NCI-H2107 treated with DMSO at 0.1 percent for 48 hours (cell line): ENCODE results near the gene MOB3A.

Source experiments
- DNase-seq: peaks from one replicate; lab custom pipeline; 2025; ENCODE audit not compliant: unreplicated experiment; lab: John Stamatoyannopoulos, UW

Gene MOB3A

DNA sequence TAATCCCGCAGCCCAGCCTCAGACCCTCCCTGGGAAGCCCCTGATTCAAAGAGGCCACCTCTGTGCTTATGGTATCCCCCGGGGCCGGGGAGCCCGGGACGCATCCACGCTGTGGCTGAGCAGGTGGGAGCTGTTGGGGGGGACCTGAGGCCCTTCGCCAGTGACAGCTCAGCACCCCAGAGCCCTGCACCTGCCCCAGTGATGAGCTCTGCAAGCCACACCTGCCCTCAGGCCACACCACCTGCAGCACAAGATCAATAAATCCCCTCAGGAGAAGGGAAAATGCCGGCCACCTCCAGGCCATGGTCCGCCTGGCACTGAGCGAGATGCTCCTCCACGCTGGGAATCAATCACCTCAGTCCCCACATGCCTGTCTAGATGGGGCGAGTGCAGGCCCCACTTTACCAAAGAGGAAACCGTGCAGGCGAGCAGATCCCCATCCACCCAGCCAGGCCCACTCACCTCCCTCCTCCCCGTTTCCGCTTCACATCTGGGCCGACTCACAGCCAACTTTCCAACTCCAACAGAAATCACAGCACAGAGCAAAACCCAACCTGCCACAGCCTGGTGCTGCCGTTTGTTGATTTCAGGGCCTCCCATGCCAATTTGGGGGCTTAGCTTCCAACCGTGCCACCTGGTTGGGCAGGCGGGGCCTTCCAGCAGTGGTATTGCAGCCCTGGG, 12.8 kb downstream of the MOB3A start:
- peak; percentile 51 for DNase-seq

DNA sequence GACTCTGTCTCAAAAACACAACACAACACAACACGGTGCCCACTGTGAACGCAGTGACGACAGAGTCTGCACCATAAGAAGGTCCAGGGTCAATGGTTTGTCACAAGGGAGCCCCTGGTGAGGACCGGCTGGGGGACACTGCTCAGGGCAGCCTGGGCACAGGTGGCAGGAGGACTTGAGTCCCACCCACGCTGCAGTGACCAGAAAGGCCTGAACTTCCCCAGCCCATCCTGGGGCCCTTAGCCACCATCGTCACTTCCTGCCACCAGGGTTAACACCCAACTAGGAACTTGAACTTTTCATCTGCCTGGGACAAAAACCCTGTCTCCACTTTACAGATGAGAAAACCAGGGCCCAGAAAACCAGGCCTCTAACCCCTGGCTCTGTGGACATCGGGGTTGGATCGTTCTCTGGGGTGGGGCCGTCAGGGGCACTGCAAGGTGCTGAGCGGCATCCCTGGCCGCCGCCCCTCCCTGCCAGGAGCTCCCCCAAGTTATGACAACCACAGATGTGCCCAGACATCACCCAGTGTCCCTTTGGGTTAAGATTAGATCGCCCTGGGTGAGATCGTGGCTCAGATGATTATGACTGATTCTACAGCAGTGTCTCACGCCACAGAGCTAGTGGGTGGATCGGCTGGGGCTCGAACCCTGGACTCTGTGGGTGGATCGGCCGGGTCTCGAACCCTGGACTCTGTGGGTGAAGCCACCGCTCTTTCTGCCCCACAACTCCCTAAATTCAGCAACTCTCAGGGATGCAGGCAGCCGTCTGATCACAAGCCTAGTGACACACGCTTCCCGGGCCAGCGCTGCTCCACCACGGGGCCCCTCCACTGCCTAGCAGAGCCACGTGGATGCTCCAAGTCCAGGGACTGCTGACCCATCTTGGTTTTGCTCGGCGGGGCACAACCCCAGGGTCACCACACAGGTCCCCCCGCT, 14.0 kb downstream of the MOB3A start:
- no peak for DNase-seq

DNA sequence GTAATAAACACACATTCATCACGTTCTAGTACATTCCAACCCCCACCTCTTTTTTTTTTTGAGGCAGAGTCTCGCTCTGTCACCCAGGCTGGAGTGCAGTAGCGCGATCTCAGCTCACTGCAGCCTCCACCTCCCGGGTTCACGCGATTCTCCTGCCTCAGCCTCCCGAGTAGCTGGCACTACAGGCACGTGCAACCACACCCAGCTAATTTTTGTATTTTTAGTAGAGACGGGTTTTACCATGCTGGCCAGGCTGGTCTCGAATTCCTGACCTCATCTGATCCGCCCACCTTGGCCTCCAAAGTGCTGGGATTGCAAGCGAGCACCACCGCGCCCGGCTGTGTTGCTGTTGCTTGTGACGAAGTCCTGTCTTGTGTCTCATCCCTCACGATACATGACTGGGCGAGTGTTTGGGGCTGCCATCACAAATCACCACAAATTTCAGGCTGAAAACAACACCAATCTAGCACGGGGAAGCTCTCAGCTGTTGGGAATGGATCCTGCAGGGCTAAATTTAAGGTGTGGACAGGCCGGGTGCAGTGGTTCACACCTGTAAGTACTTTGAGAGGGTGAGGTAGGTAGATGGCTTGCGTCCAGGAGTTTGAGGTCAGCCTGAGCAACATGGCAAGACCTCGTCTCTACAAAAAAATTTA, 15.7 kb downstream of the MOB3A start:
- no peak for DNase-seq

DNA sequence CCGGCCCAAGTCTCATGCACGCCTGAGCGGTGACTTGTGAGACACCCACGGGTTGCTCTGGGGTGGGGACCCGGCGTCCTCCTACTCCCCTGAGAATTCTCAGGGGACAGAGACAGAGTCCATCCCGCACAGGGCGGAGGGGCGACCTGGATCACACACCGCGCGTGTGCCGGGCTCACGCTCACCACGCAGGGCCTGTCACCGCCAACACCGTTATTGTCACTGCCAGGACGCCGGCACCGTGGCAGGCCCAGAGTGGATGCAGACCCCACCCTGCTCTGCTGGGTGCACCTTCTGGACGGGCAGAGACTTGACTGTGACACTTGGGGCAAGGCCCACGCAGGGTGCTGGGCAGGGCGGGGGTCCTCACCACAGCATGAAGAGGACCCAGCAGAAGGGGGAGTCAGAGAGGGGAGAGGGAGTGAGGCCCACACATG, 16.2 kb downstream of the MOB3A start:
- no peak for DNase-seq

DNA sequence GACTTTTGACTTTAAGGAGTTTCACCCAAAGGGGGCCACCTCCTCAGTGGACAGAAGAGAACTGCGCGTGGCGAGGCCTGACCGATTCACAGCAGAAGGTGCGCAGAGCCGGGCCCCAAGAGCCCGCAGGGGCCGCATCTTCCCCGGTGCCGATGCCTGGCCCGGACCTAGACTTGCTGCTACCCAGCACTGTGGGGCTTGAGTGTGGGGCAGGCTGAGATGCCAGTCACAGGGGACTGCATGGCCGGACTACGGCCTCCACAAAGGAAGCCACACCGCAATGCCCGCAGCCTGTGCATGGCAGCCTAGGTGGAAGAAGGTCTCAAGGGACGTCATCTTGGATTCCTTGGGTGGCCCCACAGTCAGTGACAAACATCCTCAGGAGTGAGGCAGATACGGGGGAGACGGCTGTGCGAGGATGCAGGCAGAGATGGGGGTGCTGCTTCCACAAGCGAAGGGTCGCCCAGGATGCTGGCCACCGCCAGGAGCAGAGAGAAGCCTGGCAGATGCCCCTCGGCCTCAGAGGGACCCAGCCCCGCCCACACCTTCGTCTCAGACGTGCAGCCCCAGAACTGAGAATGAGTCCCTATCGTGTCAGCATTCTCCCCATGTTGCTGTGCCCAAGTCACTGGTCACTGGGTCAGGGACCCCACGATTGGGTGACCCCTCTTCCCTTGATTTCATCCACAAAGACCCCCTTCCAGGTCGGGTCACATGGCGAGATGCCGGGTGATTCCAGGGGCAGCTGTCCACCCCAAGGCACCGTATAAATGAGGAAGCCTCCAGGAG, 16.9 kb downstream of the MOB3A start:
- no peak for DNase-seq

DNA sequence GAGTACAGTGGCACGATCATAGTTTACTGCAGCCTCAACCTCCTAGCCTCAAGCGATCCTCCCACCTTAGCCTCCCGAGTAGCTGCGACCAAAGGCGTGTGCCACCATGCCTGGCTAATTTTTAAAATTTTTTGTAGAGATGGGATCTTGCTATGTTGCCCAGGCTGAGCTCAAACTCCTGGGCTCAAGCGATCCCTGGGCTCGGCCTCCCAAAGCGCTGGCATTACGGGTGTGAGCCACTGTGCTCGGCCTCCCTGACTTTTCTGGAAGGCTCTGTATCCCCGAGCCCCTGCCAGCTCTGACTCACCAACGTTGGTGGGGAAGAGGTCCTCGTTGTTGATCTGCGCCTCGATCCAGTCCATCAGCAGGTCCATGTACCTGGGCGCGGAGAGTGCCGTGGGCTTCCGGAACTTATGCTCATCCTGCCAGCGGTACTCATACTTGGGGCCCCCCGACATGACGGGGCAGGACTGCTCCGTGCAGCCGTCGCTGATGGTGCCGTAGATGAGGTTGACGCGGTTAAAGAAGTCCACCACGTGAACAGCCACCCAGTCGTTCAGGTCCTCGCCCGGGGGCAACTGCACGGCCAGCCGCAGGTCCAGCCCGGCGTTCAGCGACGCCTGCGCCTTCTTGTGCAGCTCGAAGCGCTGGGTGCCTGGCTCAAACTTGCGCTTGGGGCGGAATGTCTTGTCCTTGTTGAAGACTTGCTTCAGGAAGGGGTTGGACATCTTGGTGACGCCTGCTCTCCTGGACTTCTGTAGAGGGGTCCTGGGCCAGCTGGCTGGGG, 18.1 kb downstream of the MOB3A start:
- DNase-seq, result no peak

DNA sequence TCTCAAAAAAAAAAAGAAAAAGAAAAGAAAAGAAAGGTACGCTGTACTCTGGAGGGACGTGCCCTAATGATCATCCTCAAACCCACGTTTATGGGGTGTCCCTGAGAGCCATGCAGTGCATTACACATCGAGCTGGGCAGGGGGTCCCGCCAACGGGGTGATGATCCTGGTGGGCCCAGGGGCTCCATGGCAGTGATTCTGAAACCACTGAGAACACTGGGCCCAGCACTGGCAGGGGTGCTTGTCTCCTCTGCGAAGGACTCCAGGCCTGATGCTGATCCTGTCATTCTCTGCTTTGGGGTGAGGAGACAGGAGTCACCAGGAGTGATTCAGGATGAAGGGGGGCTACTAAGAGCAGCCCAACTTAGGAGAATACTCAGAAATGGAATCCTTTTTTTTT, 18.7 kb downstream of the MOB3A start:
- DNase-seq, result no peak

DNA sequence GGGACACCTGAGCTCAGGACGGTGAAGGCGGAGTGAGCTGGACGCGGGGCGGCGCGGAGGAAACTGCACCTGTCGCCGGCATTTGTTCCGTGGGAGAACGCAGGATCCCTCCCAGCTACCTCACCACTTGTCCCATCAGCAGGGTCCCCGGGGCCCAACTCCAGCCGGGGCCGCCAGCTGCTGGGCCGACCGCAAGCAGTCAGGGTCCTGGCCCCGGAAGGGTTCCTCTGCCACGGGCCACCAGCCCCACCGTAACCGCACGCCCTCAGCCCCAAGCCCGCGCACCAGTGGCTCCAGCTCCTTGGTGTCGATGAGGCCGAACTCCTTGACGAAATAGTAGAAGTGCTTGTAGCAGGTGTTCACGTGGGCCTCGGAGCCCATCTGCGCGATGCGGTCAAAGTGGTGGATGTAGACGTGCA, 19.6 kb downstream of the MOB3A start:
- no peak for DNase-seq

DNA sequence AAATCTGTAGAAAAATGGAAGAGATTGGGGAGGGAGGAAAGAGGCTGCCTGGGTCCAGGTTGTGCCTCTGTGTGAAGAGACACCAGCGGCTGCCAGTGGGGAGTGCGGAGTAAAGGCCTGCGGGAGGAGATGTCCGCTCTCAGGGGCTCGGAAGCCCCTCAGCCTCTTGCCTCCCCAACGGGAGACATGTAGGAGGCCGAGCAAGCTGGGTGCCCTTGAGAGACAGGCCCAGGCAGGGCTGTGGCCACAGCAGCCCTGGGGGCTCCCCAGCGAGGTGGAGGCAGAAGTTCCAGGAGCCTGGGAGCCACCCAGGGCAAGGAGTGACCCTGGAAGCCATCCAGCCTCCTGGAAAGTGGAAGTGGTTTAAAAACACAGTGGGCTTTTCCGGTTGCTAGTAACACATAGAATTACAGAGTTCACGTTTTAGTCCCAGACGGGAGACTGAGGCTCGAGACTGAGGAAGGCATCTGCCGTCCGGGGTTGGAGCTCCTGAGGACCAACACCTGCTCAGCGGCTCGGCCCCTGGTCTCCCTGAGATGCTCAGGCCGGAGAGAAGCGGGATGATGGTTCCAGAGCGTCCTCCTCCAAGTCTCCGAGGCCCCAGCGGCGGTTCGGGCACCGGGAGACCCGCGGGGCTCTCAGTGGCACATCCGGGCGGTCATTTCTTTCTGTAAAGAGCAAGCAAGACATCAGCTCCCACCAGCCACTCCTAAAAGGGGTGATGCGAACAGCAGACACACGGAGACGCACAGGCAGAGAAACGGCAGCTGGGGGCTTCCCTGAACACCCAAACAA, 23.2 kb downstream of the MOB3A start:
- no peak for DNase-seq

DNA sequence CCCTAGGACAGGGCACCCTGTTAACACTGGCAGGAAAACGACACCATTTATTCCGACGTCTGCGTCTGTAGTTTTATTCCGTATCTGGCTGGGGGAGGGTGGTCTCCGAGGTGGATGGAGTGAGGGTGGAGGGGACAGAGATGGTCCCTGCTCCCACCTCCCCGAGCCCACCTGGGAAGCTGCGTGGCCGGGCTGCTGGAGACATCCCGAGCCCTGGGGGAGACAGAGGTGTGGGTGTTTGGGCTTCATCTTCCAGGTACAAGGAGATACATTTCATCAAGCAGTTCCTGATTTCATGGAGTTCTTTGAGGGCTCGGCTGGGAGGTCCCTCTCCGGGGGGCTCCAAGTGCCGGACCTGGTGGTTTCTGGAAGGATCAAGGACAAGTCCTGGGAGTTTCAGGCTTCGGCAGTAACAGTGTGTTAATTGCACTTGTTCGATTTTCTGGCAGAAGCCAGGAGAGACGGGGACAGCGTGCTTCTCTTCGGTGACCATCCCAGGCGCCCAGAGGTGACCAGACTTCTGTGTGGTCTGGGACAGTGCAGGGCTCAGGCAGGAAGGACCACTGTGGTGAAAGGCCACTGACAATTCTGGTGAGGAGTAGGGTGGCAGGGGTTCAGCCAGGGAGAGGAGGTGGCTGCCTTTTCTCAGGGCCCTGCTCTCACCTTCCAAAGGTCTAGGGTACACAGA, 25.0 kb downstream of the MOB3A start:
- no peak for DNase-seq

DNA sequence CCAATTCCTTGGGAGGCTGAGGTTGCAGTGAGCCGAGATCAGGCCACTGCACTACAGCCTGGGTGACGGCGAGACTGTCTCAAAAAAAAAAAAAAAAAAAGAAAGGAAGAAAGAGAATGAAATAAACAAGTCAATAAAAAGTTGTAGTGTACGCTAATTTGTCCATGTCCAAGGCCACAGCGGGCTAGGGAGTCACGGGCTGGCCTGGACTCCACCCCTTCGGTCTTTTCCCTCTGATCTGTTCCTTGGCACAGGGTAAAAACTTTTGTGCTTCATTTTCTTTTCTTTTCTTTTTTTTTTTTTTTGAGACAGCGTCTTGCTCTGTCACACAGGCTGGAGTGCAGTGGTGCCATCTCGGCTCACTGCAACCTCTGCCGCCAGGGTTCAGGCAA, 25.7 kb downstream of the MOB3A start:
- no peak for DNase-seq

DNA sequence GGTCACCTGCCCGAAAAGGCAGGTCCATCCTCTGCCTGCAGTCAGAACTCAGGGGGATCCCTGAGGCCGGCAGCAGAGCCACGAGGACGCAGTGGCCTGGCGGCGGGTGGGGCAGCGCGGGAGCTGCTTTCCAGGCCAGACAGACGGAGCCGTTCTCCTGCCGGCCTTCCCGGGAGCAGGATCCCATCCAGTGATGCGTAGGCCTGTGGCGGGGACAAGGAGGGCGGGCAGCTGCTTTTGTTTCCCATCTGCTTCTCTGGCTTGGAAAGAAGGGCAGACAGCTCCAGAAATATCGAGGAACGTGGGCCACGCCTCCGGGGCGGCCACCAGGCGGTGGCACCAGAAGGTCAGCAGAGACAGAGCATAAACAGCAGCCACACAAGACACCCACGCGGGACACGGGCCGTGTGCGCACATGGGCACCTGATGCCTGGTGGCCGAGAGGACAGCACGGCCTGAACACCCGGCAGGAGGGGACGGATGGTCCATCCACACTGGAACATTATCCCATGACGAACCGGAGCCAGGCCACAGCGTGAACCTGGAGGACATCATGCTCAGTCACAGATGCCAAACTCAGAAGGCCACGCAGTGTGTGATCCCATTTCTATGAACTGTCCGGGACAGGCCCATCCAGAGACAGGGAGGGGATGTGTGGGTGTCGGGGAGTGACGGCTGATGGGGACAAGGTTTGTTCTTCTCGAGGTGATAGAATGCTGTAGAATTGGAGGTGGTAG, 31.2 kb downstream of the MOB3A start:
- no peak for DNase-seq

DNA sequence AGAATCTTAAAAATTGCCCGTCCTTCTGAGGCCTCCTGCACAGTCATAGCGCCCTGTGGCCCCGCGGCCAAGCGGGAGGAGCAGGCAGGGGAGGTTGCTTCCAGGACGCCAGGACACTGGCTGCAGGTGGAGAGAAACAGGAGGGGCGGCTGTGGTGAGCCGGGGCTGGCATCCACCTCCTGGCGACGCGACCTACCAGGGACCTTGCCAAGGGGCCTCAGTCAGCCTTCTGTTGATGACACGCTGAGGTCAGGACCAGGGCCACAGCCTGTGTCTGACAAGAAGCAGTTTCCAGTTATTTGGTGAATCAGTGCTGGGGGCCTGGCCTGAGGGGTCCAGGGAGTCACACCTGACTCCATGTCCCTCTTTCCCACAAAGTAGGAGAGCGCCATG, 31.7 kb downstream of the MOB3A start:
- DNase-seq, result no peak

DNA sequence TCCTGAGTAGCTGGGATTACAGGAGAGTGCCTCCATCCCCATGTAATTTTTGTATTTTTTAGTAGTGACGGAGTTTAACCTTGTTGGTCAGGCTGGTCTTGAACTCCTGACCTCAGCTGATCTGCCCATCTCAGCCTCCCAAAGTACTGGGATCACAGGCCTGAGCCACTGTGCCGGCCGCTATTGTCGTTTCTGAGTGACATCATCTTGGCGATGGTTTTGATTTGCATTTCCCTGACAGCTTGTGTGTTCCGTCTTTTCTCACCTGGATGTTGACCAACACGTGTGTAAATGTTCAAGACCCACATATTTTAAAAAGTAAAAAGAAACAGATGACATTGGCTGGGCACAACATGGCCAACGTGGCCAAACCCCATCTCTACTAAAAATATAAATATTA, 32.3 kb downstream of the MOB3A start:
- no peak for DNase-seq

DNA sequence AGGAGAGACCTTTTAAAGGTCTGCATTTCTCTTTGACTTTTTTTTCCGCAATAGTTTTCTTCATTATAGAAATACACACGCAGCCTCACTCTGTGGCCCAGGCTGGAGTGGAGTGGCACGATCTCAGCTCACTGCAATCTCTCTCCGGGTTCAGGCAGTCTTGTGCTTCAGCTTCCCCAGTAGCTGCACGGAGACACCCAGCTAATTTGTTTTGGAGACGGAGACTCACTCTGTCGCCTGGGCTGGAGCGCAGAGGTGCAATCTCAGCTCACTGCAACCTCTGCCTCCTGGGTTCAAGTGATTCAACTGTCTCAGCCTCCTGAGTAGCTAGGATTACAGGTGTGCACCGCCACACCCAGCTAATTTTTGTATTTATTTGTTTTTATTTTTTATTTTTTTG, 33.4 kb downstream of the MOB3A start:
- DNase-seq, result no peak

DNA sequence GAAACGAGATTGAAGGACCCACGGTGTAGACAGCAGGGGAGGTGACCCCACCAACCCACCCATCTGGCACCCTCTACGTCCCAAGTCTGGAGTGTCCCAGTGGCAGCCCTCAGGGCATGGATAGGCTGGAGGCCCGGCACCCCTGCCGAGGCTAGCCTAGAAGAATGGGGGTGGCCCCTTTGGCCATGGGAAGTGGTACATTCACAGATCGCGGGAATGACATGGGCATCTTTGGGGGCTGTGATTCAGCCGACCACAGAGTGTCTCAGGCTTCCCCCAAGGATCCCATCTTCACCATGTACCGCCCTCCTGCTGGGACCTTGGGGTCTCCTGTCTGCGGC, 33.8 kb downstream of the MOB3A start:
- no peak for DNase-seq

DNA sequence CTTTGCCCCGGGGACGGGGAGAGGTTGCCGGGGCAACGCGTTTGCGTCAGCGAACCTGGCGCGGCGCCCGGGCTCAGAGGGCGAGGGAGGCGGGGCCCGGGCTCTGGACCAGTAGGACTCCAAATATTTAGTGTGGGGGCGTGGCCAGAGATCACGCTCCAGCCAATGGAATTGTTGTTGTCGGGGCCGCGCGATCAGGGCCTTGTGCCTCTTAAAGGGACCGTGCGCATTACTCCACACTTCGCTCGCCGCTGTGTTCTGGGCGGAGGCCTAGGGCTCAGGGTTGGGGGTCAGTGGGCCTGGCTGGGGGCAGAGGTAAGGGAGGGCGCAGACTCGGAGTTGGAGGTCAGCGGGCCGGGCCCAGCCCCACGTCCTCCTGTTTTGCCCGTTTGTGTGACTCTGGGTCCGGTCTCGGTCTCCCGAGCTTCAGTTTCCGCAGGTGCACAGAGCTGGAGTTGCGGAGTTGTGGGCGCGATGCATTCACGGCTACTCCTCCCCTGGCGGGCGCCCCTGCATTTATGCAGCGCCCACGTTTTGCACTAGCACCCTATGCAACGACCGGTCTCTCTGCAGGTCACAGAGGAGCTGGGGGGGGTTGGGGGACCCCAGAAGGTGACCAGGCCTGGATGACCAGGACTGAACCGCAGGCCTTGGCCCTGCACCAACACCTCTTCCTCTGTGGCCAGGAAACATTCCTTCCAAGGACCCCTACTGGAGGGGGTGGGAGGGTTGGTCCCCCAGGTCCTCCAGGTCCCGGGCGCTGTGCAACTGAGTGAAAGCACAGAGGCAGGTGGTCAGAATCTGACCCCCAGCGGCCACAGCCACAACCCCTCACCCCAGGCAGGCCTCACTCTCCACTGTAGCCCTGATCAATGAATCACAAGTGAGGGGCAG, 34.4 kb downstream of the MOB3A start:
- peak; percentile 92 for DNase-seq
